Measurements from ENCODE around the gene IL6ST.
"Not testable (repeated sequence)": the region's sequence is repeated elsewhere in the genome, so short reads cannot be mapped to it uniquely, and the experiment has no call there.

Gene IL6ST

GRCh38 chr5:56006094-56006493, 11.3 kb upstream of the IL6ST start:
- FAIRE-seq, result no peak

DNA sequence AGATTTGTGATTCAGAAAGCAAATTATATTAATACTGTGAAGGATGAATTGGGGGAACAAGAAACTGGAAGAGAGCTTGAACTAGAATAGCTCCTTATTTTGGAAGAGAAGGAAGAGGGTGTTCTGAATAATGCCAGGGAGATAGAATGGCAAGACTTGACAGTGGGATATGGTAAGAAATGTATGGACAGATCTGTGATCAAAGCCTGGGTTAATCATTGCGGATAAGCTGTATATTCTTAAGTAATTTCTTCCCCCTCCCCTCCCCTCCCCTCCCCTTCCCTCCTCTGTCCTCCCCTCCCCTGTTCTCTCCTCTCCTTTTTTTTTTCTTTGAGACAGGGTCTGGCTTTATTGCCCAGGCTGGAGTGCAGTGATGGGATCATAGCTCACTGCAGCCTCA, 10.1 kb upstream of the IL6ST start:
- no peak for TF ChIP-seq POLR2A (IDR thresholded peaks at IDR 0.05; ENCODE audit: low read depth, low read length)
- FAIRE-seq, result no peak

More at GRCh38 chr5:56006094-56006493, 11.3 kb upstream of the IL6ST start:
- DNase-seq (ENCODE audit: insufficient read length, low spot score), result no peak
- TF ChIP-seq SPI1 (IDR thresholded peaks at IDR 0.05; ENCODE audit: low read depth, low read length) (peak; percentile 63), POLR2A (IDR thresholded peaks at IDR 0.05; ENCODE audit: low read depth, low read length) (no peak), TAF1 (IDR thresholded peaks at IDR 0.05; ENCODE audit: low read depth, low read length) (no peak), PAX5 (IDR thresholded peaks at IDR 0.05; ENCODE audit: insufficient read depth, low read length, severe bottlenecking) (no peak)

GRCh38 chr5:56003679-56004078, 8.9 kb upstream of the IL6ST start:
- no peak for DNase-seq (ENCODE audit: insufficient read length, low spot score)
- TF ChIP-seq POU2F2 (IDR thresholded peaks at IDR 0.05; ENCODE audit: low read depth, low read length) (no peak), TAF1 (IDR thresholded peaks at IDR 0.05; ENCODE audit: low read depth, low read length) (no peak), PAX5 (IDR thresholded peaks at IDR 0.05; ENCODE audit: insufficient read depth, low read length, severe bottlenecking) (no peak), POLR2AphosphoS5 (IDR thresholded peaks at IDR 0.05; ENCODE audit: low read depth, low read length) (no peak), SPI1 (IDR thresholded peaks at IDR 0.05; ENCODE audit: low read depth, low read length) (no peak), POLR2A (IDR thresholded peaks at IDR 0.05; ENCODE audit: low read depth, low read length) (no peak)
- no peak for FAIRE-seq

More for the DNA sequence above, 10.1 kb upstream of the IL6ST start:
- DNase-seq (ENCODE audit: insufficient read length, low spot score), result no peak

- no peak for DNase-seq (ENCODE audit: insufficient read length, low spot score)
- no peak for TF ChIP-seq PAX5 (IDR thresholded peaks at IDR 0.05; ENCODE audit: insufficient read depth, low read length, severe bottlenecking)
- TF ChIP-seq SPI1 (IDR thresholded peaks at IDR 0.05; ENCODE audit: low read depth, low read length), result no peak
- no peak for TF ChIP-seq POLR2AphosphoS5 (IDR thresholded peaks at IDR 0.05; ENCODE audit: low read depth, low read length)
- TF ChIP-seq TAF1 (IDR thresholded peaks at IDR 0.05; ENCODE audit: low read depth, low read length), result no peak
- TF ChIP-seq POLR2A (IDR thresholded peaks at IDR 0.05; ENCODE audit: low read depth, low read length), result no peak
- no peak for TF ChIP-seq POU2F2 (IDR thresholded peaks at IDR 0.05; ENCODE audit: low read depth, low read length)
- no peak for FAIRE-seq
Measured at GRCh38 chr5:56003179-56003578, 8.4 kb upstream of the IL6ST start.

DNA sequence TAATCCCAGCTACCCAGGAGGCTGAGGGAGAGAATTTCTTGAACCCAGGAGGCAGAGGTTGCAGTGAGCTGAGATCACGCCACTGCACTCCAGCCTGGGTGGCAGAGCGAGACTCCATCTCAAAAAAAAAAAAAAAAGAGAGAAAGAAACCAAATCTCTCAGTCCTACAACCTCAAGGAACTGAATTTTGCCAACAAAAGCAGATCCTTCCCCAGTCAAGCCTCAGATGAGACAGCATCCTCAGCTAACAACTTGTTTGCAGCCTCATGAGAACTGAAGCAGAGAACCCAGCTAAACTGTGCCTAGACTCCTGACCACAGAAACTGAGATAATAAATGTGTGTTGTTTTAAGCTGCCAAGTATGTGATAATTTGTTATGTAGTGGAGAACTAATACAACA, 7.5 kb upstream of the IL6ST start:
- FAIRE-seq (no peak), DNase-seq (ENCODE audit: insufficient read length, low spot score) (no peak)
- TF ChIP-seq POLR2A (IDR thresholded peaks at IDR 0.05; ENCODE audit: low read depth, low read length), result no peak
- no peak for TF ChIP-seq POU2F2 (IDR thresholded peaks at IDR 0.05; ENCODE audit: low read depth, low read length)
- no peak for TF ChIP-seq PAX5 (IDR thresholded peaks at IDR 0.05; ENCODE audit: insufficient read depth, low read length, severe bottlenecking)
- no peak for TF ChIP-seq SPI1 (IDR thresholded peaks at IDR 0.05; ENCODE audit: low read depth, low read length)
- TF ChIP-seq TAF1 (IDR thresholded peaks at IDR 0.05; ENCODE audit: low read depth, low read length), result no peak
- TF ChIP-seq POLR2AphosphoS5 (IDR thresholded peaks at IDR 0.05; ENCODE audit: low read depth, low read length), result no peak

GRCh38 chr5:56000221-56000620, 5.5 kb upstream of the IL6ST start:
- not testable (repeated sequence) for FAIRE-seq; DNase-seq (ENCODE audit: insufficient read length, low spot score)

GRCh38 chr5:55998966-55999365, 4.2 kb upstream of the IL6ST start:
- no peak for DNase-seq (ENCODE audit: insufficient read length, low spot score)
- no peak for TF ChIP-seq POLR2A (IDR thresholded peaks at IDR 0.05; ENCODE audit: low read depth, low read length)
- no peak for TF ChIP-seq SPI1 (IDR thresholded peaks at IDR 0.05; ENCODE audit: low read depth, low read length)
- no peak for TF ChIP-seq POU2F2 (IDR thresholded peaks at IDR 0.05; ENCODE audit: low read depth, low read length)
- no peak for TF ChIP-seq TAF1 (IDR thresholded peaks at IDR 0.05; ENCODE audit: low read depth, low read length)
- no peak for TF ChIP-seq PAX5 (IDR thresholded peaks at IDR 0.05; ENCODE audit: insufficient read depth, low read length, severe bottlenecking)
- no peak for TF ChIP-seq POLR2AphosphoS5 (IDR thresholded peaks at IDR 0.05; ENCODE audit: low read depth, low read length)
- FAIRE-seq, result no peak

- no peak for DNase-seq (ENCODE audit: insufficient read length, low spot score)
- no peak for FAIRE-seq
- no peak for TF ChIP-seq POLR2A (IDR thresholded peaks at IDR 0.05; ENCODE audit: low read depth, low read length)
- TF ChIP-seq TAF1 (IDR thresholded peaks at IDR 0.05; ENCODE audit: low read depth, low read length), result no peak
- TF ChIP-seq POU2F2 (IDR thresholded peaks at IDR 0.05; ENCODE audit: low read depth, low read length), result no peak
- TF ChIP-seq PAX5 (IDR thresholded peaks at IDR 0.05; ENCODE audit: insufficient read depth, low read length, severe bottlenecking), result no peak
- TF ChIP-seq SPI1 (IDR thresholded peaks at IDR 0.05; ENCODE audit: low read depth, low read length), result no peak
- TF ChIP-seq POLR2AphosphoS5 (IDR thresholded peaks at IDR 0.05; ENCODE audit: low read depth, low read length), result no peak
Measured at GRCh38 chr5:55997742-55998351, 3.1 kb upstream of the IL6ST start.

GRCh38 chr5:55994998-55995914, 493 bp upstream of the IL6ST start:
- DNase-seq (ENCODE audit: insufficient read length, low spot score), result peak; percentile 93
- TF ChIP-seq TAF1 (IDR thresholded peaks at IDR 0.05; ENCODE audit: low read depth, low read length), result 0 out of 2 replicates have a peak, but pooled peaks have one; percentile 3
- no peak for TF ChIP-seq POLR2AphosphoS5 (IDR thresholded peaks at IDR 0.05; ENCODE audit: low read depth, low read length)
- TF ChIP-seq POLR2A (IDR thresholded peaks at IDR 0.05; ENCODE audit: low read depth, low read length), result peak; percentile 40; the same call in 1 of the 2 replicates
- peak; percentile 46 for TF ChIP-seq PAX5 (IDR thresholded peaks at IDR 0.05; ENCODE audit: insufficient read depth, low read length, severe bottlenecking)
- no peak for FAIRE-seq

Data from GM12891 (cell line).